A549 treated with Mapracorat at 1 μM for 4 hours (cell line): ENCODE data around the gene NPR2. TPM values are rescaled to one million over a fixed set of nuclear protein-coding genes. Genes with fewer than 3 reads are reported as not detected.

Experiments
- total RNA-seq: library from RNA; stranded (reverse); fragments of 200-300 nt; extraction: Qiagen RNA extraction; gene quantifications from 5 replicates; pipeline ENCODE4 v1.2.3, GENCODE V29; 2022

NPR2 gene
- total RNA-seq, result 4.8 to 6.6 TPM (median 5.5 TPM) in 5 replicates

DNA sequence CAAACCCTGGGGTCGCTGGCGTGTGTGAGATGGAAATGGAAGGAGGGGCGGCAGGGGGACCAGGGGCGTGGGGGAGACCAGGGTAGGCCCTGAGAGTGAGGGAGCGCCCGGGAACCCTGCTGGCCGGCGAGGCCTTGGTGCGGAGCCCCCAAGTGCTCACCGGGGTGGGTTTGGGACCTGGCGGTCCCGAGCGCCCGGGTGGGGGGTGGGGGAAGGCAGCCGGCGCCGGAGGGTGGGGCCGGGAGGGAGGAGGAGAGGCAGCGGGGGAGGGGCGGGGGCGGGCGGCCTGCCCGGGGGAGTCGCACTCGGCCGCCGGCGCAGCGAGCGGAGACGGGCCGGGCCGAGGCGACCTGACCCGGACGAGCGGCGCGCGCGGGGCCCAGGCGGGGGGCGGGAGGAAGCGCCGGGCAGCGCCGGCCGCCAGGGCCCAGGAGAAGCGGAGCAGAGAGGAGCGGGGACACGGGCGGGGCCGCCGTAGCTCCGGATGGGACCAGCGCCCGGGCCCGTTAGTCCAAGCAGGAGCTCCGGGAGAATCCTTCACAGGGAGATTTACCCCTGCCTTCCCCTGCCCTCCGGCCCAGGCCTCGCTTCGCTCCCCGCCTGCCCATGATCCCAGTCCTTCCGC is at the start of gene NPR2:
NPR2 (plus strand) TSS at position 295 of the 625 bp plus-strand sequence. CDS start 818 bp downstream, outside the sequence.

DNA sequence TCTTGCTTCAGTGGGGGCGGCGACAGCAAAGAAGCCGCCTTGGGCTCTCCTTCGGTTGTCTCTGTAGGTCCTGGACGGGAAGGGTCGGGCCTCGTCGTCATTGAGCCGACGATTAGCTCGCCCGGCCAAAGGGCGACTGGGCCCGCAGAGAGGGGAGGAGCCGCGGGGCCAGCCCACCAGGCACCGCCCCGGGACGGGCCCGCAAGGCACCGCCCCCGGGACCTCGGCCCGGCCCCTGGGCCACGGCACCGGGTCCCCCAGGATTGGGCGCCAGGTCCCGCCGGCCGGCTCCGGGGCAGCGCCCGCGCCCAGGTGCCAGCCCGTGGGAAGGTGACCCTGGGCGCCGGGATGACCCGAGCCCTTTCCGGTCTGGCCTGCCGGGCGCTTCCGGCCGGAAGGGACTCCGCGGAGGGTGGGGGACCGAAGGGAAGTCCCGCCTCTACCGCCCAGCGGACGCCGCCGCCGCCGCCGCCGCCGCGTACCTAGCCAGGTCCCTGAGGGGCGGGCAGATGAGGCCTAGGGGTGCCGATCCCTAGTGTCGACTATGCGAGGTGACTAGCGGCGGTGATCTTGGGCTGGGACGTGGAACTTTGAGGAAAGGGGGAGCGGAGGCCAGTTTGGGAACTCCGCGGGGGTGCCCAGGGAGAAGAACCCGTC is 42.4 kb upstream of the NPR2 start, which contains the start of the genes GBA2 and RGP1:
GBA2 (minus strand) TSS at position 371 of the 657 bp plus-strand sequence. CDS start 524 bp downstream, outside the sequence.
RGP1 (plus strand) TSS at position 430 of the 657 bp plus-strand sequence. CDS start 469 bp downstream, outside the sequence.

DNA sequence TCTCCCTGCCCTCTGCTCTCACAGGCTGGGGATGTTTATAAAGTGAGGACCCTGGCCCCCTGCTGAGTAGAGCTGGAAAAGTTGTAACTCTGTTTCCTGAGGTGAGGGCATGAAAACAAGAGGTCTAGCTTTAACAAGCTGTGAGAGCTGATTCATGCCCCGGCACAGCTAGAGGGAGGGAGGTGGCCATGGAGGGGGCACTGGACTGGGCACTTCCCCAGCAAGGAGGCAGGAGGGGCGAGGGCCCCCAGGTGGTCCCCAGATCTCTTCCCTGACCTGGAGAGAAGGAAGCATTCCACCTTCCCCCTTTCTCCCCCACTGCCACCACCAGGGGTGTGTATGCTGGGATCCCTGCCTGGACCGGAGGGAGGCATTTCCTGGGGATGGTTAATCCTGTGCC is 37.1 kb upstream of the NPR2 start, which contains the start of gene MSMP:
MSMP (minus strand) TSS at position 13 of the 400 bp plus-strand sequence. CDS start 147 bp downstream, outside the sequence.

DNA sequence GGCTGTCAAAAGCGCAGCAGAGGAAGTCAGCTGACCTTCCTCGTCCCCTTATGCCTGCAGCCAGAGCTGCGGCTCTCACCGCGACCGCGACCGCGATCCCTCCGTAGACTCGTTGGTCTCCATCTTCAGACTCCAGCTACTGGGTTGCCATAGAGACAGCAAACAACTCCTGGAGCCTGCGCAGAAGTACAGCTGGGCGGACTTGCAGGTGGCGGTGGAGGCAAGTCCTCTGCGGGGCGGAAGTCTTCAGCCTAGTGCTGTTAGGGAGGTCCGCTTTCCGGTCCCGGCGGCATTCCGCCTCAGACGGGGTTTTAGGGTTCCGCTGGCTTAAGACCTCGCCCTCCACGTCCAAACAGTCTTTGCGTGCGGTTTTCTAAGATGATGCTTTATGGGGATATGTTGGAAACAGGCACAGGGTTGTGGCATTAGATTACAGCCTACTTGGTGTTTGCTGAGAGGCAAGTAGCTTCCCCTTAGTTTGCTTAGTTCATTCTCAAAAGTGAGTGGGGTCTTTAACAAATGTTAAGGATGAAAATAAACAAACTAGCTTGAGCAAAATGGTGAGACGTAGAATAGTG is 20.7 kb downstream of the NPR2 start, which contains the start of gene SPAG8:
SPAG8 (minus strand) TSS at position 238 of the 578 bp plus-strand sequence; CDS start at position 123, 115 bp downstream.

DNA sequence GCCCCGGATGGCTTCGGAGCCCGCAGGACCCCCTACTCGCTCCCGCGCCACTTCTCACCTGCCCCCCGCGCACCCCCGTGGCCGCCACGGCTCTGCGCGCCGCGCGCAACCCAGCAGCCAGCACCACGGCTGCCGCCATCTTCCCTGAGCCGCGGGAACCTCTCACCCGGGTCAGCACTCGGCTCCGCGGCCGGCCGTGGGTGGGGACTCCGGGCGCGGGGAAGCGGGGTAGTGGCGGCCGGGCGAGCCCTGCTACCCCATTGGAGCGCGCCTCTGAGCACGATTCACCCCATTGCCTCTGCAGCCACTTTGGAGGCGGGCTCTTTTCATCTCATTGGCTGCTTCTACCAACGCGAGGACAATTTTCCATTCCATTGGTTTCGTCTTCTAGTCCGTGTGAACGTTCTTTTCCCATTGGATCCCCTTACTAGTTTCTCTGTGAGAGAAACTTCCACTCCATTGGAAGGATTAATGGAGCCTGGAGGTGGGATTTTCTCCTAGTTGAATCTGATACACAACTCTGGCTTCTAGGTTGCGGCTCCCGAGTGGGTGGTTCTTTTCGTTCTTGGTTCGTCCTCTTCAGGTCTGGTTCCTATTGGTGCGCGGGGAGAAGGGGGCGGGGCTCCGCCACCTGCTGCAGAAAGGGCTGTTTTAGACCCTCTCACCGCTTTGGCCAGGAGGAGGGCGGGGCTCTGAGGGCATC is 23.6 kb downstream of the NPR2 start, which contains the start of gene HINT2:
HINT2 (minus strand) TSS at position 202 of the 703 bp plus-strand sequence; CDS start at position 139, 63 bp downstream.

DNA sequence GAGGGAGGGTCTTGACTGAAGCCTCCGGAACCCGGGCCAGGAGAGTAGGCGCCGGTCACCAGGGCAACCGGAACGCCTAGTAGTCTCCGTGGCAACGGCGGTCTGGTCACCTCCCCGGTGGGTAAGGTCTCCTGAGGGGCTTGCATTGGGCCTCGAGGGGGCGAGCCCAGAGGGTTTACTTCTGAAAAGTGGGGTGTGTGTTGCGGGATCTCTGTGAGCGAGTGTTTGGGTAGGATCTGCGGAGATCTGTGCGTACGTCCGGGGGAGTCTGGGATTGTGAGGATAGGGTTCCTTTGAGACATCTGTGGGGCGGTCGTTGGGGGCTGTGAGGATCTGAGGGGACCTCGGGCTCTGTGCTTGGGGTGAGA is 37.3 kb downstream of the NPR2 start, which contains the start of gene FAM221B:
FAM221B (minus strand) TSS at position 17 of the 368 bp plus-strand sequence. CDS start 2,571 bp downstream, outside the sequence.

DNA sequence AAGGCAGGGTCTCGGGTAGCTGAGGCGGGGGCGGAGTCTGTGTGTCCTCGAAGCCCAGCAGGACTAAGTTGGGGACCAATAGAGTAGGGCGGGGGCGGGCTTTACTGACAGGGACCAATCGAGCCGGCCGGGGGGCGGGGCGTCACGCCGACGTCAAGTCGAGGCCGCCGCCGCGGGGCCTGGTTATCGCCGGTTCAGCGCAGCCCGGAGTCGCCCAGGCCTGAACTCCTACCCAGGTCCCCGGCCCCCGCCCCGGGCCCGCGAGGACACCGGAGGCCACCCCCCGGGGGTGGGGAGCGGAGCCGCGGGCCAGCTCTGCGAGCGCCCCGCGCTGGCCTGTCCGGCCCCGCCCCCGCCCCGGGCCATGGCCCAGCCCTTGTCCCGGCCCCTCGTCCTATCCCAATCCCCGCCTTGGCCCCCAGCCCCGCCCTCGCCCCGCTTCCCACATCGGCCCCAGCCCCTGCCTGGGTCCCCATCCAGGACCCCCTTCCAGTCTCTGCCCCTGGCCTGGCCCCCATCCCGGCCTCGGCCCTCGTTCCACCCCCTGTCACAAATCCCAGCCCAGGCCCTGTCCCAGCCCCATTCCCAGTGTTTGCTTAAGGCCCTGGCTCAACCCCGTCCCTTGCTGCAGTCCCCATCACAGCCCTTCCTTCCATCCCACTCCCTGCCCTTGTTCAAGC is 37.8 kb downstream of the NPR2 start, which contains the start of gene TMEM8B:
TMEM8B (plus strand) TSS at position 145 of the 680 bp plus-strand sequence; CDS start at position 365, 220 bp downstream.

Other genes starting within 250 kb of the NPR2 start
- gene TESK1, start 186.3 kb upstream of the NPR2 start, total RNA-seq, result 25.8 to 30.3 TPM (median 29.8 TPM) in 5 replicates
- 0.14 to 0.36 TPM (median 0.23 TPM) in 3 of 5 replicates, not detected in the others for gene CD72, start 173.2 kb upstream of the NPR2 start, total RNA-seq
- gene SIT1, start 140.7 kb upstream of the NPR2 start, total RNA-seq, result not detected in 5 replicates
- gene RMRP, start 133.6 kb upstream of the NPR2 start, total RNA-seq, result 8.1 to 20.9 TPM (median 15.0 TPM) in 4 of 5 replicates, not detected in the other
- gene CCDC107, start 133.3 kb upstream of the NPR2 start, total RNA-seq, result 25.1 to 32.0 TPM (median 29.7 TPM) in 5 replicates
- 13.3 to 18.5 TPM (median 16.1 TPM) in 5 replicates for gene ARHGEF39, start 126.4 kb upstream of the NPR2 start, total RNA-seq
- 4.2 to 8.9 TPM (median 6.4 TPM) in 5 replicates for gene CA9, start 117.7 kb upstream of the NPR2 start, total RNA-seq
- gene TPM2, start 101.7 kb upstream of the NPR2 start, total RNA-seq, result 632 to 703 TPM (median 690 TPM) in 5 replicates
- 115 to 134 TPM (median 121 TPM) in 5 replicates for gene TLN1, start 59.4 kb upstream of the NPR2 start, total RNA-seq
- gene CREB3, start 58.9 kb upstream of the NPR2 start, total RNA-seq, result 57.0 to 61.1 TPM (median 57.9 TPM) in 5 replicates
- 28.0 to 39.6 TPM (median 34.5 TPM) in 5 replicates for gene GBA2, start 42.4 kb upstream of the NPR2 start, total RNA-seq
- gene RGP1, start 42.3 kb upstream of the NPR2 start, total RNA-seq, result 12.2 to 16.2 TPM (median 15.3 TPM) in 5 replicates
- gene MSMP, start 37.3 kb upstream of the NPR2 start, total RNA-seq, result not detected in 5 replicates
- 0.34 to 0.74 TPM (median 0.56 TPM) in 5 replicates for gene SPAG8, start 20.7 kb downstream of the NPR2 start, total RNA-seq
- gene HINT2, start 23.5 kb downstream of the NPR2 start, total RNA-seq, result 72.1 to 115 TPM (median 100 TPM) in 5 replicates
- gene FAM221B, start 37.1 kb downstream of the NPR2 start, total RNA-seq, result not detected in 5 replicates
- 2.0 to 4.0 TPM (median 3.5 TPM) in 5 replicates for gene TMEM8B, start 37.6 kb downstream of the NPR2 start, total RNA-seq
- not detected in 5 replicates for gene OR13J1, start 78.8 kb downstream of the NPR2 start, total RNA-seq
- gene HRCT1, start 114.6 kb downstream of the NPR2 start, total RNA-seq, result 0.32 to 0.51 TPM (median 0.40 TPM) in 5 replicates
- gene SPAAR, start 117.9 kb downstream of the NPR2 start, total RNA-seq, result 0.13 TPM in 1 of 5 replicates, not detected in the others
- gene OR2S2, start 166.6 kb downstream of the NPR2 start, total RNA-seq, result not detected in 5 replicates
- gene RECK, start 245.3 kb downstream of the NPR2 start, total RNA-seq, result 5.2 to 6.2 TPM (median 5.8 TPM) in 5 replicates